Neural progenitor cell (in vitro differentiated cells): ENCODE measurements around the gene TMEM98.

ENCODE experiments used
- EZH2 ChIP-seq: fragments of 200-600 bp; sonication (generic); IDR thresholded peaks from 2 replicates; pipeline ENCODE4 v1.6.1; 2017; ENCODE audit warnings: antibody characterized with exemption, mild to moderate bottlenecking, moderate library complexity
- TF ChIP-seq, protein P1 (sequence below): fragments of 200-600 bp; sonication (generic); IDR thresholded peaks from 2 replicates; pipeline ENCODE4 v1.5.1; 2017; ENCODE audit warnings: antibody characterized with exemption, mild to moderate bottlenecking

- no peak for TF ChIP-seq EZH2
- TF ChIP-seq, protein P1, sequence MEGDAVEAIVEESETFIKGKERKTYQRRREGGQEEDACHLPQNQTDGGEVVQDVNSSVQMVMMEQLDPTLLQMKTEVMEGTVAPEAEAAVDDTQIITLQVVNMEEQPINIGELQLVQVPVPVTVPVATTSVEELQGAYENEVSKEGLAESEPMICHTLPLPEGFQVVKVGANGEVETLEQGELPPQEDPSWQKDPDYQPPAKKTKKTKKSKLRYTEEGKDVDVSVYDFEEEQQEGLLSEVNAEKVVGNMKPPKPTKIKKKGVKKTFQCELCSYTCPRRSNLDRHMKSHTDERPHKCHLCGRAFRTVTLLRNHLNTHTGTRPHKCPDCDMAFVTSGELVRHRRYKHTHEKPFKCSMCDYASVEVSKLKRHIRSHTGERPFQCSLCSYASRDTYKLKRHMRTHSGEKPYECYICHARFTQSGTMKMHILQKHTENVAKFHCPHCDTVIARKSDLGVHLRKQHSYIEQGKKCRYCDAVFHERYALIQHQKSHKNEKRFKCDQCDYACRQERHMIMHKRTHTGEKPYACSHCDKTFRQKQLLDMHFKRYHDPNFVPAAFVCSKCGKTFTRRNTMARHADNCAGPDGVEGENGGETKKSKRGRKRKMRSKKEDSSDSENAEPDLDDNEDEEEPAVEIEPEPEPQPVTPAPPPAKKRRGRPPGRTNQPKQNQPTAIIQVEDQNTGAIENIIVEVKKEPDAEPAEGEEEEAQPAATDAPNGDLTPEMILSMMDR, result no peak
Observed at GRCh38 chr17:32936186-32936893, 8.4 kb downstream of the TMEM98 start.
